Measurements from ENCODE around the gene GFRA1.
"Not testable (repeated sequence)": the region's sequence is repeated elsewhere in the genome, so short reads cannot be mapped to it uniquely, and the experiment has no call there.

The GFRA1 gene

DNA sequence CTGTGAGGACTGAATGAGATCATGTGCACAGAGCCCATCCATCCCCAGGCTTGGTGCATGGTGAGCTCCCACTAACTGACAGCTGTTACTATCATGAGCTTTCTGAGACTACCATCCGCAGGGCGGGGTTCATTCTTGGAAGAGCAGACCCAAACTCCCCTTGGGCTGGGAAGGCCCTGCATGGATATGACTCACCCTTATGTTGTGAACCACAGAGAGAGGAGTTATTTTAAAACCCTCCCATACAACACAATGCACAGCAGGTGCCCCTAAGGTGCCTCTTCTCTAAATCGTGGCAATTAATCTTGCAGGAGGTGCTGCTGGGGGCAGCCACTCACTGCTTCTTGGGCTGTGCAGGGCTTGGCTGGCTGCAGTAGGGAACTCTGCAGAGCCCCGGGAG is 219.1 kb downstream of the GFRA1 start:
- Histone ChIP-seq H3K4me1 (ENCODE audit: insufficient read depth, low read length) (peaks cover 3% of the 10 kb centered on the region), H3K9me3 (ENCODE audit: control insufficient read depth, insufficient read depth, low read length) (no peaks in the 10 kb centered on the region)

DNA sequence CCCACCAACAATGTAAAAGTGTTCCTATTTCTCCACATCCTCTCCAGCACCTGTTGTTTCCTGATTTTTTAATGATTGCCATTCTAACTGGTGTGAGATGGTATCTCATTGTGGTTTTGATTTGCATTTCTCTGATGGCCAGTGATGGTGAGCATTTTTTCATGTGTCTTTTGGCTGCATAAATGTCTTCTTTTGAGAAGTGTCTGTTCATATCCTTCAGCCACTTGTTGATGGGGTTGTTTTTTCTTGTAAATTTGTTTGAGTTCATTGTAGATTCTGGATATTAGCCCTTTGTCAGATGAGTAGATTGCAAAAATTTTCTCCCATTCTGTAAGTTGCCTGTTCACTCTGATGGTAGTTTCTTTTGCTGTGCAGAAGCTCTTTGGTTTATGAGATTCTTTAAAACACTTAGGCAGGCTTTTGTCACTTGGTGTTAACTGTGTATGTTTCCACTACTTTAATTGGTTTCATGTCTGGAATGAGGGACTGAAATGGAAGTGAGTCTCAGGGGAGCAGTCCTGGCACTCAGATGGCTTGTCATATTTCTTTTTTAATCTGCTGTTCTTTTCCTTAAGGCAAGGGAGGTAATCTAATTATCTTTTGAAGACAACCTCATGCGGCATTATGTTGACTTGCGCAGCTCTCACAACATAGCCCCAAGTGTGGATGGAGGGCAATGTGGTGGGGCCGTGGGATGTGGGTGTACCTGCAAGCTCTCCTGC is 219.8 kb downstream of the GFRA1 start:
- H3K36me3 ChIP-seq (ENCODE audit: insufficient read depth, low read length); H3K9me3 ChIP-seq (ENCODE audit: control insufficient read depth, insufficient read depth, low read length): not testable (repeated sequence)

More for the DNA sequence above, 219.1 kb downstream of the GFRA1 start:
- Histone ChIP-seq H3K36me3 (ENCODE audit: insufficient read depth, low read length) (no peaks in the 10 kb centered on the region), H3K9ac (ENCODE audit: low read depth, low read length) (no peak overlapping the region)

DNA sequence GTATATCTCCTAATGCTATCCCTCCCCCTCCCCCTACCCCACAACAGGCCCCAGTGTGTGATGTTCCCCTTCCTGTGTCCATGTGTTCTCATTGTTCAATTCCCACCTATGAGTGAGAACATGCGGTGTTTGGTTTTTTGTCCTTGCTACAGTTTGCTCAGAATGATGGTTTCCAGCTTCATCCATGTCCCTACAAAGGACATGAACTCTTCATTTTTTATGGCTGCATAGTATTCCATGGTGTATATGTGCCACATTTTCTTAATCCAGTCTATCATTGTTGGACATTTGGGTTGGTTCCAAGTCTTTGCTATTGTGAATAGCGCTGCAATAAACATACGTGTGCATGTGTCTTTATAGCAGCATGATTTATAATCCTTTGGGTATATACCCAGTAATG is 220.5 kb downstream of the GFRA1 start:
- not testable (repeated sequence) for H3K9ac ChIP-seq (ENCODE audit: low read depth, low read length); H3K4me1 ChIP-seq (ENCODE audit: insufficient read depth, low read length); H3K9me3 ChIP-seq (ENCODE audit: control insufficient read depth, insufficient read depth, low read length); H3K36me3 ChIP-seq (ENCODE audit: insufficient read depth, low read length)

More for the DNA sequence above, 219.8 kb downstream of the GFRA1 start:
- H3K4me1 ChIP-seq (ENCODE audit: insufficient read depth, low read length); H3K9ac ChIP-seq (ENCODE audit: low read depth, low read length): not testable (repeated sequence)

DNA sequence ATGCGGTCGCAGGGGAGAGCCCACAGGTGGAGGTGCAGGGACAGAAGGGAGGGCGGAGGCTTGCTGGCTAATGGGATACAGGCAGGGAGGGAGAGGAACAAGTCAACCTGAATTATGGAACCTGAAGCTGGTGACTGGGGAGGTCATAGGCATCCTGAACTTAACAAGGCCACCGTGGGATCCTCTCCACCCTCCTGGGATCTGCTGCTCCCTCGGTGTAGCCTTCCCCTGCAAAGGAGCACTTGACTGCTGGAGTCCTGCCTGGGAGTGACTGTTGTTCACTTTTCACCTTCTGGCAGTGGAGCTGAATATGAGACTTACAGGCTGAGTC is 223.1 kb downstream of the GFRA1 start:
- Histone ChIP-seq H3K4me1 (ENCODE audit: insufficient read depth, low read length) (no peaks in the 10 kb centered on the region; the same call in none of the 2 replicates), H3K9me3 (ENCODE audit: control insufficient read depth, insufficient read depth, low read length) (no peaks in the 10 kb centered on the region), H3K9ac (ENCODE audit: low read depth, low read length) (no peak overlapping the region), H3K36me3 (ENCODE audit: insufficient read depth, low read length) (no peaks in the 10 kb centered on the region)

DNA sequence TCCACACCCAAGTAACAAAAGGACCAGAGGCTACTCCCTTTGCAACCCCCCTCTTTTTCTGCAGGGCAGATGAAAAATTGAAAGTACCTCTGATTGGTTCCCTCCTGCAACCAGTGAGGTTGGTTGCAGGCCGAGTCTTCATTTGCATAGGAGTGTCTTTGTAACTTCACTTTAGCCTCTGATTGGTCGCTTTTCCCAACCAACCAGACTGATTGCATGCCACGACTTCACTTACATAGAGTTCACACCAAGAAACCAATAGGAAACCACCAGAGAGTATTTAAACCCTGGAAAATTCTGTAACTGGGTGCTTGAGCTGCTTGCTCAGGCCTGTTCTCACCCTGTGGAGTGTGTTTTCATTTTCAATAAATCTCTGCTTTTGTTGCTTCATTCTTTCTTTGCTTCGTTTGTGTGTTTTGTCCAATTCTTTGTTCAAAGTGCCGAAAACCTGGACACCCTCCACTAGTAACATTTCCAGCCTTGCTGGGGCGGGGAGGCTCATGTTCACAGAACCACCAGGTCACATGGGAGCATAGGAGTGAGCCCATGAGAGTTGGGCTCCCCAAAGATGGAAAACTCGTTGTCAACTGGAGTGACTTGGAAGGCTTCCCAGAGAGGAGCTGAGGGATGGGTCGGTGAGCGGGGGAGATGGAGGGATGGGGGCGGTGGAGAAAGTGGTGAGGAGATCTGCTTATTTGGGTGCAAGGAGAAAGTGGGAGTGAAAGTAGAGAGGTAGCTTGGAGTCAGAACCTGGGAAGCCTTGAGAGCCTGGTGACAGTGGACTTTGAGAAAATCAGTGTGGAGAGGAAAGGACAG is 223.6 kb downstream of the GFRA1 start:
- Histone ChIP-seq H3K9me3 (ENCODE audit: control insufficient read depth, insufficient read depth, low read length) (no peaks in the 10 kb centered on the region), H3K4me1 (ENCODE audit: insufficient read depth, low read length) (no peaks in the 10 kb centered on the region; the same call in none of the 2 replicates), H3K36me3 (ENCODE audit: insufficient read depth, low read length) (no peaks in the 10 kb centered on the region), H3K9ac (ENCODE audit: low read depth, low read length) (no peak overlapping the region)

DNA sequence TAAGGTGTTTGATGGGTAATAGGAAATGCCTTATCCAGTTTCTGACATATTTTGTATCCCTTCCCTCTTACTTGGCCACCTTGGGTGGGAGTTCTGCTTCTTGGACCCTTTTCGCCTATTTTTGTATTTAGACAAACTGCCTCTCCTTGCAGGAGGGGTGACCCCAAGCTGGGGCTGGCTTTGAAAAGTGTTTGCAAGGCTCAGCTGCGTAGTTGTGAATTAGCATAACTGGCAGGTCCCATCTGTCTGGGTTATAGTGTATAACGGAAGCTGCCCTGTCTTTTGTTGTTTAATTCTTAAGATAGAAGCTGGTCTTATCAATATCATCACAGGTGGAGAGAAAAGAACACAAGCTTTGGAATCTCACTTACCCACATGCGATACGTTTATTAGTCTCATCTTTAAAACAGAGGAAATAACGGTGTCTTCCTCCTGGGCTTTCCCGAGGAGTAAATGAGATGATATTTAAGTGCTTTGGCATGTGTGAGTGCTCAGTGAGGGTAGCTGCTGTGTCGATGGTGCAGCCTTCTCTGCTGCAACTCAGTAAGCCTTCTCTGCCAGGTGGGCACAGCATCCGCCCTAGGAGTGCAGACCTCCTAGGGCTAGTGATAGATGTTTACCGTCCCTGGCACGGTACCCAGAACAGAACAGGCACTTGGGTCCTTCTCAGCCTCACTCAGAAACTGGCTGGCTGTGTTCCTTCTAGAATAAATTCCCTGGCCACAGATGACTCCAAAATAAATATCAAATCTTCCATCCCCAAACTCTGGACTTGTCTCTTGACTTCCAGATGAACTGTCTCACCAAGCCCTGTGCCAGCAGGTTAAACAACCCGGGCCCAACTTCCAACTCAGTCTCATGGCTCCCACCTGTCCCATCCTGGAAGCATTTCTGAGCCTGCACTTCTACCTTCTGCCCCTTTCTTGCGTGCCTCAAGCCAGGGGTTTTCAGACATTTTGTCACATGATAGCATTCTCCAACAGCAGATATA is 227.3 kb downstream of the GFRA1 start:
- no peak overlapping the region for H3K9ac ChIP-seq (ENCODE audit: low read depth, low read length)
- H3K36me3 ChIP-seq (ENCODE audit: insufficient read depth, low read length) = no peaks in the 10 kb centered on the region
- no peaks in the 10 kb centered on the region; the same call in 1 of the 2 replicates for H3K9me3 ChIP-seq (ENCODE audit: control insufficient read depth, insufficient read depth, low read length)
- H3K4me1 ChIP-seq (ENCODE audit: insufficient read depth, low read length) = no peaks in the 10 kb centered on the region; the same call in 1 of the 2 replicates

DNA sequence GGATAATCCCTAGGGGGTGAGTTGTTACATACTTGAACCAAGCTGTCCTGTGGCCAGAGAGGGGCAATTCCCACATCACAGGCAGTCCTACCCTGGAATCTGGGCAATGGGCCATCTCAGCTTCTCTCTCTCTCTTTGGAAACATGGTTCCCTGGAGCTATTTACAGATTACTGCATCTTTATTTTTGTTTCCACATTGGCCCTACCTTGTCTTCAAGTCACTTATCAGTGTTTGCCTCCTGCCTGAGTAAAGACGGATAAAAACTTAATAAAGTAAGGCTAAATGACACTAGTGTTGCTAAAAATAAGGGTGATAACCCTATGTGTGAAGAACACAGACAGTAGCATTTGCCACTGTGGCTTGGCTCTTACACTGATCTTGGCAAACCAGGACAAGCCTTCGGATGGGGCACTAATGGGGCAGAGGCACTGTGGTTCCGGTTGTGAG is 228.2 kb downstream of the GFRA1 start:
- no peaks in the 10 kb centered on the region; the same call in 1 of the 2 replicates for H3K4me1 ChIP-seq (ENCODE audit: insufficient read depth, low read length)
- H3K9me3 ChIP-seq (ENCODE audit: control insufficient read depth, insufficient read depth, low read length) = no peaks in the 10 kb centered on the region; the same call in 1 of the 2 replicates
- H3K36me3 ChIP-seq (ENCODE audit: insufficient read depth, low read length) = no peaks in the 10 kb centered on the region
- H3K9ac ChIP-seq (ENCODE audit: low read depth, low read length) = no peak overlapping the region

DNA sequence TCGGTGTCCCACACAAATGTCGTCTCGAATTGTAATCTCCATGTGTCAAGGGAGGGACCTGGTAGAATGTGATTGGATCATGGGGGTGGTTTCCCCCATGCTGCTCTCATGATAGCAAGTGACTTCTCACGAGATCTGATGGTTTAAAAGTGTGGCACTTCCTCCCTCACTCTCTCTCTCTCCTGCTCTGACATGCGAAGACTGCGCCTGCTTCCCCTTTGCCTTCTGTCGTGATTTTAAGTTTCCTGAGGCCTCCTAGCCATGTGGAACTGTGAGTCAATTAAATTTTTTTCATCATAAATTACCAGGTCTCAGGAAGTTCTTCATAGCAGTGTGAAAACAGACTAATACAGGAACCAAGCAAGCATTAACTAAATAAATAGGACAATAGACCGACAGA is 229.1 kb downstream of the GFRA1 start:
- H3K9ac ChIP-seq (ENCODE audit: low read depth, low read length) = no peak overlapping the region
- no peaks in the 10 kb centered on the region; the same call in 1 of the 2 replicates for H3K9me3 ChIP-seq (ENCODE audit: control insufficient read depth, insufficient read depth, low read length)
- H3K36me3 ChIP-seq (ENCODE audit: insufficient read depth, low read length) = no peaks in the 10 kb centered on the region
- H3K4me1 ChIP-seq (ENCODE audit: insufficient read depth, low read length) = no peaks in the 10 kb centered on the region; the same call in 1 of the 2 replicates

DNA sequence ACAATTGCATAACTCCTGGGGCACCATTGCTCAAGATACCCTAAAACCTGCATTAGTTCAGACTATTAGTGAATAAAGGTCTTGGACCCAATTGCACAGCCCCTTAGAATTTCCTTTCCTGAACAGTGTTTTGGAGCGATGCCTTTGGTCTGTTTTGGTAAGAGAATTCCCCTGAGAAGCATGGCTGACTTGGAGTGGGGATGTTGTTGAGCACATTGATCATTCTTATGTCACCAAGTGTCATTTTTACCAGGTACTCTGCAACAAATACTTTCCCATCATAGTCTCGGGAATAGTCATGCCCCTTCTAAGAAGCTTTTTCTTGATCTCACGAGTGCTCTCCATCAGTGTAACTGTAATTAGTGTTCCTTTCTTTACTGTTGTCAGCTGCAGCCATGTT is 229.7 kb downstream of the GFRA1 start:
- H3K36me3 ChIP-seq (ENCODE audit: insufficient read depth, low read length) = no peaks in the 10 kb centered on the region
- no peaks in the 10 kb centered on the region; the same call in 1 of the 2 replicates for H3K4me1 ChIP-seq (ENCODE audit: insufficient read depth, low read length)
- H3K9me3 ChIP-seq (ENCODE audit: control insufficient read depth, insufficient read depth, low read length) = no peaks in the 10 kb centered on the region; the same call in 1 of the 2 replicates
- H3K9ac ChIP-seq (ENCODE audit: low read depth, low read length) = no peak overlapping the region

DNA sequence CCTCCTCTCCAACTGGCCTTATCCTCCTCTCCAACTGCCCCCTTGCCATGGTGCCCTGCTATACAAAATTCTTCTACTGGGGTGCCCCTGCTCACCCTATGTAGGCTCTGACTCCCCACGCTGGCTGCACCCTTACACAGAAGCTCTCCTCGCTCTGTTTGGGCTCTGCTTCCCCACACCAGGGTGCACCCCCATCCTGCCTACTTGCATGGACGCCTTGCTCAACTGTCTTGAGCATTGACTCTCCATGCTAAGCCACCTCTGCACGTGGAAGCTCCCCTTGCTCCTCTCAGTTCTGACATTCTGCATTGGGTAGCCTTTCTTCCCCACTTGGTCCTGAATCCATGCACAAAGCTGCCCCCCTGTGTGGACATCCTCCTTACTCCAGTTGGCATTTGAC is 231.1 kb downstream of the GFRA1 start:
- H3K36me3 ChIP-seq (ENCODE audit: insufficient read depth, low read length) = no peaks in the 10 kb centered on the region
- H3K4me1 ChIP-seq (ENCODE audit: insufficient read depth, low read length) = no peaks in the 10 kb centered on the region
- no peak overlapping the region for H3K9ac ChIP-seq (ENCODE audit: low read depth, low read length)
- no peaks in the 10 kb centered on the region; the same call in 1 of the 2 replicates for H3K9me3 ChIP-seq (ENCODE audit: control insufficient read depth, insufficient read depth, low read length)

DNA sequence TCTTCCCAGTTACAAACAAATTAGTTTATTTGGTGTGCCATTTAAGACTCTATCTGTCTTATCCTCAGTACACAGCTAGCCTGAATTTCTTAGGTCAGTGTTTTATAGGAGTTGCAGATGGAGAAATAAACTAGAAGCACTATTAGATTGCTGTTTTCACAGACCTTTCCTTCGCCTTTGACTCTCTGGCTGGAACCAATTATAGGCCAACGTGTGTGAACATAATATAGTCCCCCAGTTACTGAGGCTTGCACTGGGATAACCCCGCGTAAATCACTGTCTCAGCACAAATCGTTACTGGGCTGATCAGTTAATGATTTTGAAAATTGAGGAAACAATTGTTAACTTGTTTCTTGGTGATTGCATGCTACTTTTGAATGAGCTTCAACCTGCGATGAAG is 233.4 kb downstream of the GFRA1 start:
- Histone ChIP-seq H3K9ac (ENCODE audit: low read depth, low read length) (no peak overlapping the region), H3K4me1 (ENCODE audit: insufficient read depth, low read length) (no peaks in the 10 kb centered on the region), H3K36me3 (ENCODE audit: insufficient read depth, low read length) (no peaks in the 10 kb centered on the region), H3K9me3 (ENCODE audit: control insufficient read depth, insufficient read depth, low read length) (no peaks in the 10 kb centered on the region; the same call in 1 of the 2 replicates)

DNA sequence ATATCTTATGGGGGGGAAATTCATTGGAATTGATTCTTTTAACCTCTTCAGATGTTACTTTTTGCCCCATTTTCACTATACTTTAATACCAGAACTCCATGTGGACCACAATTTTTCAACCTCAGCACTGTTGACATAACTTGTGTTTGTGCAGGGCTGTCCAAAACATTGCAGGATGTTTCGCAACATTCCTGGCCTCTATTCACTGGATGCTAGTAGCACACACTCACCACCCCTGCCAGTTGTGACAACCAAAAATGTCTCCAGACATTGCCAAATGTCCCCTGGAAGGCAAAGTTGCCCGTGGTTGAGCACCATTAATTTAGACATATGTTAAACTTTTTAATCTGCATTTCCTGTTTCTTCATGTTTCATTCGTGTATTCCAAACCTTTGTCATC is 234.7 kb downstream of the GFRA1 start:
- Histone ChIP-seq H3K4me1 (ENCODE audit: insufficient read depth, low read length) (no peaks in the 10 kb centered on the region), H3K9ac (ENCODE audit: low read depth, low read length) (no peak overlapping the region), H3K9me3 (ENCODE audit: control insufficient read depth, insufficient read depth, low read length) (no peaks in the 10 kb centered on the region; the same call in 1 of the 2 replicates), H3K36me3 (ENCODE audit: insufficient read depth, low read length) (no peaks in the 10 kb centered on the region)

DNA sequence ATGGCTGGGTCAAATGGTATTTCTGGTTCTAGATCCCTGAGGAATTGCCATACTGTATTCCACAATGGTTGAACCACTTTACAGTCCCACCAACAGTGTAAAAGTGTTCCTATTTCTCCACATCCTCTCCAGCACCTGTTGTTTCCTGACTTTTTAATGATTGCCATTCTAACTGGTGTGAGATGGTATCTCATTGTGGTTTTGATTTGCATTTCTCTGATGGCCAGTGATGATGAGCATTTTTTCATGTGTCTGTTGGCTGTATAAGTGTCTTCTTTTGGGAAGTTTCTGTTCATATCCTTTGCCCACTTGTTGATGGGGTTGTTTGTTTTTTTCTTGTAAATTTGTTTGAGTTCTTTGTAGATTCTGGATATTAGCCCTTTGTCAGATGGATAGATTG is 237.6 kb downstream of the GFRA1 start:
- not testable (repeated sequence) for H3K9ac ChIP-seq (ENCODE audit: low read depth, low read length); H3K9me3 ChIP-seq (ENCODE audit: control insufficient read depth, insufficient read depth, low read length); H3K36me3 ChIP-seq (ENCODE audit: insufficient read depth, low read length); H3K4me1 ChIP-seq (ENCODE audit: insufficient read depth, low read length)

DNA sequence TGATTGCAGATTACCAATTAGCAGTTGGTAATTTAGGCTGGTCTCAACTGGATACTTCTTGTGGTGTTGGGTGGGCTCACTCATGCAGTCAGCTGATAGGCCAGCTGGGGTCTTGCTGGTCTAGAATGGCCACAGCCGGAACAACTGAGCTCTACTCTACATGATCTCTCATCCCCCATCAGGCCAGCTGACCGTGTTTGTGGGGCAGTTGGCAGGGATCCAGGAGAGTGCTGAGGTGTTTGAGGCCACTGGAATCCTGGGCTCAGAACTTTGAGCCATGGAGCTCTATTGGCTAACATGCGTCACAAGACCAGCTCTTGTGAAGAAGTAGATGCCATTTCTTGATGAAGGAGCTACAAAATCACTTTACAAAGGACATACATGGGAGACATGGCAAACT is 242.4 kb downstream of the GFRA1 start:
- Histone ChIP-seq H3K4me1 (ENCODE audit: insufficient read depth, low read length) (no peaks in the 10 kb centered on the region), H3K9ac (ENCODE audit: low read depth, low read length) (no peak overlapping the region), H3K9me3 (ENCODE audit: control insufficient read depth, insufficient read depth, low read length) (0 out of 2 replicates have a peak, but pooled peaks cover 2% of the 10 kb centered on the region), H3K36me3 (ENCODE audit: insufficient read depth, low read length) (no peaks in the 10 kb centered on the region)

Measured in ES-I3 (cell line).